A673 (cell line): ENCODE measurements around the gene NEK7. TPM values are rescaled to one million over a fixed set of nuclear protein-coding genes. Genes with fewer than 3 reads are reported as not detected.

Experiments used
- BruUV-seq: library from RNA; stranded (reverse); fragments of 400-500 nt; replicated peaks from 2 replicates; lab custom pipeline; 2021; lab: Mats Ljungman, UMichigan
- CTCF ChIA-PET: fragments of 300-600 bp; sonication (Branson Sonifier 250); formaldehyde crosslinking; loops from one replicate; lab custom pipeline; 2022; ENCODE audit warnings: antibody characterized with exemption; lab: Charles Lee
- POLR2A ChIA-PET: fragments of 300-600 bp; sonication (Branson Sonifier 250); formaldehyde crosslinking; loops from one replicate; lab custom pipeline; 2022; ENCODE audit warnings: antibody characterized with exemption; ENCODE audit not compliant: low non-redundant PET; lab: Charles Lee
- DNase-seq: peaks from one replicate; pipeline ENCODE4 v3.0.0-alpha.2; 2015; ENCODE audit warnings: low spot score
- H3K27ac ChIP-seq: fragments of 200-600 bp; sonication (generic); 2 replicates; pipeline ENCODE4 v1.5.1; 2016; ENCODE audit warnings: mixed run types, low read depth, mild to moderate bottlenecking, mixed read lengths, antibody characterized with exemption, low read length; ENCODE audit not compliant: poor library complexity, severe bottlenecking
- H3K27me3 ChIP-seq: fragments of 200-600 bp; sonication (generic); replicated peaks from 2 replicates; pipeline ENCODE4 v1.6.1; 2017; ENCODE audit warnings: mixed run types, low read depth, mild to moderate bottlenecking, mixed read lengths, antibody characterized with exemption, low read length; ENCODE audit not compliant: insufficient read depth, poor library complexity
- H3K36me3 ChIP-seq: fragments of 200-600 bp; sonication (generic); 2 replicates; pipeline ENCODE4 v1.6.1; 2016; ENCODE audit warnings: mixed run types, mild to moderate bottlenecking, mixed read lengths, antibody characterized with exemption, low read length; ENCODE audit not compliant: insufficient read depth, poor library complexity, severe bottlenecking
- H3K4me1 ChIP-seq: fragments of 200-600 bp; sonication (generic); 2 replicates; pipeline ENCODE4 v1.6.1; 2017; ENCODE audit warnings: mixed run types, mild to moderate bottlenecking, mixed read lengths, antibody characterized with exemption, low read length; ENCODE audit not compliant: insufficient read depth, poor library complexity, severe bottlenecking
- H3K4me3 ChIP-seq: fragments of 200-600 bp; sonication (generic); 2 replicates; pipeline ENCODE4 v1.5.1; 2016; ENCODE audit warnings: low read depth, mixed run types, mild to moderate bottlenecking, mixed read lengths, low read length; ENCODE audit not compliant: poor library complexity, severe bottlenecking
- H3K9me3 ChIP-seq: fragments of 200-600 bp; sonication (generic); 2 replicates; pipeline ENCODE4 v1.6.1; 2016; ENCODE audit warnings: mixed run types, low read depth, mild to moderate bottlenecking, mixed read lengths, antibody characterized with exemption, low read length; ENCODE audit not compliant: poor library complexity, severe bottlenecking
- CTCF ChIP-seq: fragments of 300-800, 200-600 bp; sonication (generic); conservative IDR thresholded peaks from 2 replicates; pipeline ENCODE4 v1.5.1; 2017; ENCODE audit warnings: low read depth, mild to moderate bottlenecking, antibody characterized with exemption, low read length, moderate library complexity, mixed read lengths
- EZH2 ChIP-seq: fragments of 200-600 bp; sonication (generic); IDR thresholded peaks from 2 replicates; pipeline ENCODE4 v1.6.1; 2017; ENCODE audit warnings: borderline replicate concordance, low read depth, mild to moderate bottlenecking, mixed read lengths, antibody characterized with exemption, low read length; ENCODE audit not compliant: poor library complexity, severe bottlenecking
- intact Hi-C: fragments of 100-400 bp; cut with micrococcal nuclease; formaldehyde crosslinking; loops from one replicate; pipeline ENCODE4 v1.10.0; 2022; ENCODE audit not compliant: unreplicated experiment
- total RNA-seq: library from RNA; stranded (reverse); gene quantifications from 2 replicates; pipeline ENCODE4 v1.2.3, GENCODE V29; 2021

The NEK7 gene
- total RNA-seq, 1 experiment from 2014 or later = 18.6 TPM

- TF ChIP-seq EZH2 (no peak), CTCF (peak; percentile 32; the same call in 1 of the 2 replicates)
- Histone ChIP-seq H3K4me1 (no peaks in the 10 kb centered on the region), H3K36me3 (no peaks in the 10 kb centered on the region), H3K4me3 (no peak overlapping the region), H3K27ac (no peak overlapping the region), H3K27me3 (no peaks in the 10 kb centered on the region), H3K9me3 (no peaks in the 10 kb centered on the region)
- intact Hi-C loops = no loop called here
- BruUV-seq = no TSS peak
- POLR2A ChIA-PET = no interaction called here
- DNase-seq = no peak
- CTCF ChIA-PET = no interaction called here
Measured at GRCh38 chr1:198254521-198254920, 97.7 kb downstream of the NEK7 start.

GRCh38 chr1:198254948-198255347 lies 98.2 kb downstream of the NEK7 start:
- intact Hi-C loops = no loop called here
- ChIA-PET POLR2A (no interaction called here), CTCF (no interaction called here)
- Histone ChIP-seq H3K4me1 (no peaks in the 10 kb centered on the region), H3K27me3 (no peaks in the 10 kb centered on the region), H3K4me3 (no peak overlapping the region), H3K27ac (no peak overlapping the region), H3K9me3 (no peaks in the 10 kb centered on the region), H3K36me3 (no peaks in the 10 kb centered on the region)
- TF ChIP-seq CTCF (no peak), EZH2 (no peak)
- no peak for DNase-seq
- BruUV-seq = no TSS peak

GRCh38 chr1:198255784-198256183 lies 99.0 kb downstream of the NEK7 start:
- TF ChIP-seq EZH2 = no peak
- TF ChIP-seq CTCF = no peak
- CTCF ChIA-PET = no interaction called here
- BruUV-seq = no TSS peak

More at GRCh38 chr1:198255784-198256183, 99.0 kb downstream of the NEK7 start:
- no peak overlapping the region for H3K27ac ChIP-seq
- no peaks in the 10 kb centered on the region for H3K36me3 ChIP-seq
- intact Hi-C loops = no loop called here
- POLR2A ChIA-PET = no interaction called here
- no peaks in the 10 kb centered on the region for H3K4me1 ChIP-seq
- no peaks in the 10 kb centered on the region for H3K9me3 ChIP-seq
- no peak for DNase-seq
- no peak overlapping the region for H3K4me3 ChIP-seq
- no peaks in the 10 kb centered on the region for H3K27me3 ChIP-seq
